HG02973 (cell line): ENCODE results near the gene PLEKHG1.

Experiments used
- ATAC-seq: cut with Tn5 transposase; IDR thresholded peaks from one replicate; pipeline ENCODE4 v1.9.1; 2021; ENCODE audit warnings: moderate library complexity; ENCODE audit not compliant: unreplicated experiment

Gene PLEKHG1

DNA sequence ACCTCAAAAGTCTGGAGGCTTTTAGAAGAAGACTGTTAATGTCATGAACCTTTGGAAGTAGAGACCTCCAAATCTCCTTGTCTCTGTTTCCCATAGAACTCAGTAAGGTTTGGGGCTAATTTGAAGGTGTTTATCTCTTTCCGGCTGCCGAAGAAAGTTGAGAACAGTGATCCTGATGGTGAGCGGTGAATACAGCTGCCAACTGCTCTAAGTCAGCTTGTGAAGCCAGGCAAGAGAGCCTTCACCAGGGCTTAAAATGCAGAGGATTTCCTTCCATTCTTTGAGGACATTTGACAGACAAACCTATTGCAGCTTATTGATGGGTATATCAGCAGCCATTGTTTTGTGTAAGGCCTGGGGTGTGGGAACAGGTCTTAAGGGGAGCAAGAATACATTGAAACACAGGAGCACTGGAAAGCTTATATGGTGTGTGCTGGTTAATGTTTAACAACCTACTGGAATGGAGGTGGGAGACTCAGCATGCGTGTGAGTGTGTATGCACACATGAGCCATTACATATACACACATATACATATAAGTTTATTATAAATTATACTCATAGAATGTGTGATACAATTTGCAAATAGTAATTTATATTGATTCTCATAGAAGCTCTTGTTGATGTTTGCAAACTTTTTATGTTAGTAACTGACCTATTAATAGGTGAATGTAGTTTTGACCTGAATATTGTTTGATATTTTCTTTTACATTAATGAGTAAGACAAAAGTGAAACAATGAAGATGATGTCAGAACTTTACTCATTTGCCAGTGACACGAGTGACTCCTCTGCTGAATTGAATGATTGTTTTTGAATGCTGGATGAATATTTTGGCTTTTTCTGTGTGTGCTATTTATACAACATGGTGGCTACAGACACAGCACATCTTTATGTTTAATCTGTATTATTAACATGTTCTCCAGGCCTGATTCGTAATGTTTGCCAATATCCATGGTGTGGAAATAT, 18.1 kb downstream of the PLEKHG1 start:
- no peak for ATAC-seq

DNA sequence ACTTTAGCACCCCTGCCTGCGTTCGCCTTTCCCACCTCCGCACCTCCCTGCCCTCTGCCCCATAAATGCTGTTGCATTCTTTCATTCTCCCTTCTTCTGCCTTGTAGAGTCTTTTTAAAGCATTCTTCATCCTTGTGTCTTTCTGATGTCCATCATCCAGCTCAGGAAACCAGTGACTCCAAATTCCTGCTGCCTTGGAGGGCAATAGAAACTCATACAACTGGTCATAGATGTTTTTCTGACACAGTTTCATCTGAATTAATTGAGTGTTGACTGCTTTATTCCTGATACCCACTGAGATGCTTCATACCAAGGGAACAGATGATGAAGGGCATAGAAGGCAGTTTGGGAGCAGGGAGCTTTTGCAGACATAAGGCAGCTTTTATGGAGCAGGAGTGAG, 19.6 kb downstream of the PLEKHG1 start:
- ATAC-seq, result no peak

DNA sequence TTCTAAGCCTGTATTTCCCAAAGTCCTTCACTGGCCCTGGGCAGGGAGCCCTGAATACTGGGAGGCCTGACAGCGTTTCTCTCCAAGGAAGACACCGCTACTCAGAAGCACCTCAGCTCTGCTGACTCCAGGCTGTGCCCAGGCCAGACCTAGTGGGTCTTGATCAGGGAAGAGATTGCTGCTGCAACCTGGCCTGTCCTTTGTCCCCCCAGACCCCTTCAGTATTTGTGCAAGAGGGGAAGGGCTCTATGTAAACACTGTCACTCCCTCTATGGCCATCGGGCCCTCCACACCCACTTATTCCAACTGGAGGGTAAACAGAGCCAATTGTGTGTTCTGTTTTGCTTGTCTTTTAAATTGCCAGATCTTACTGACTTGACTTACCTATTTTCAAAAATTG, 20.6 kb downstream of the PLEKHG1 start:
- ATAC-seq, result no peak

DNA sequence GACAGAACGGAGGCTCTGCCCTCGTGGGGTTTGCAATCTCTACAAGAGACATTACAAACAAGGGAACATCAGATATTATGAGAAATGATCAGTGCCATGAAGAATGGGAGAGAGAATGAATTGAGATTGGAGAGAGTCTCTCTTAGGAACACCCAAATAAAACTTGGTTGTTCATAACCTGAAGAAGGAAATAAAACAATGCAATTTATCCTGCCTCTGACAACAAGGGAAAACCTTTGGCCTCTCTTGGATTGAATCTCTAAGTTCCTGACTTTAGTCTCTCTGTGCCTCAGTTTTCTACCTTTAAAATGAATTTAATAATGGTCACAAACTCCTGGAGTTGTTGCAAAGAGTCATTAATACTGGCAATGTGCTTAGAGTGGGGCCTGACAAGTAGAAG, 21.1 kb downstream of the PLEKHG1 start:
- ATAC-seq, result no peak

DNA sequence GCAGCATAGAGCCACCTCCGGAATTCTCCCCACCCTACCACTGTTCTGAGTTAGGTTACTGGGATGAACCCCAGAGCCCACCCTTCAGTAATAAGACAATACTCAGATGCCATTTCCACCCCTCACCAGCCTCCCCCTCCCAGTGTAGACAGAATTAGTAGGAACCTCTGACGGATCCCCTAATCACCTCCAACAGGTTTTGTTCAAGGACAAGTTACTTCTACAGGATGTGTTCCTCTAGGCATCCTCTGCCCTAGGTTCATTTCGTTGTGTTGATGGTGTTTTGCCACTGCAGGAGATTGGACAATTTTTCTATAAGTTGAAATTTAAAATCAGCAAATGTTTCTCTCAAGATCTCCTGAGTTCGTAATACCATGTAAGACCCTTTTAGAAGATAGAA, 22.8 kb downstream of the PLEKHG1 start:
- no peak for ATAC-seq

DNA sequence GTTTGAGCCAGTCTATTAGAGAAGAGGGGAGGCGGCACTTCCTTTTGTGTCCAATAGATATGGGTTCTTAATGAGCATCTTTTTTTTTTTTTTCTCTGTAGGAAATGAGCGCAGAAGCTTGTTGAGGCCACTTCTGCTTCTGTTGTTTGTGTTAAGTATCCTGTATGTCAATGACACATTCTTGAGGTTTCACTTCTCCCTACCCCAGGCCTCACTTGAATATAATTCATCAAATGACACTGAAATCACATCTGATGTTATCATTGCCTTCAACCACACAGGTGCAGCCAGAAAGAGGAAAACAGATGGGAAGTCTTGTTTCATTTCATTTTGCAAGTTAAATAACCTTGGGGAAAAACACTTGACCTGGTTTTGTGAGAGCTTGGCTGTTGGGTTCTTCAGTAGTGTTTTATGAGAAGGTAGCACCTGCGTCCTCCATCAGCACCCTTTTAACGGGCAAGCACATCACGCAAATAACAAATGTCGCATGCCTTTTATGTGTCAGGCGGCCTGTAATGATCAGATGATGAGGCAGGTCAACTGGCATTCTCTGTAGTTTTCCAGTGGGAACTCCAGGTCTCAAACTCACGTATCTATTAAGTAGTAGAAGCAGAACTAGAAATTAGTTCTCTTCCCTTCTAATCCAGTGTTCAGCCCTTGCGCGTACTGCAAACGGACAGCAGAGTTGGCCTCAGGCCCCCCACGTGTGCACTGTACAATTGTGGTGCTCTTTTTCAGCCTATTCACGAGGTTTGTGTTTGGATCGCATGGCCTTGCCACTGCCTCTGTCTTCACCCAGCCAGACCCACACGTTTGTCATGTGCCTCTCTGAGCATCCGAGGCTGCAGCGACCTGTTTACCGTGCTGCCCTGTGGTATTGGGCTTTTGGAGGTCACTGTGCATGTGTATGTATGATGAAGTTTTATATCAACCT, 23.5 kb downstream of the PLEKHG1 start:
- peak; percentile 94 for ATAC-seq

DNA sequence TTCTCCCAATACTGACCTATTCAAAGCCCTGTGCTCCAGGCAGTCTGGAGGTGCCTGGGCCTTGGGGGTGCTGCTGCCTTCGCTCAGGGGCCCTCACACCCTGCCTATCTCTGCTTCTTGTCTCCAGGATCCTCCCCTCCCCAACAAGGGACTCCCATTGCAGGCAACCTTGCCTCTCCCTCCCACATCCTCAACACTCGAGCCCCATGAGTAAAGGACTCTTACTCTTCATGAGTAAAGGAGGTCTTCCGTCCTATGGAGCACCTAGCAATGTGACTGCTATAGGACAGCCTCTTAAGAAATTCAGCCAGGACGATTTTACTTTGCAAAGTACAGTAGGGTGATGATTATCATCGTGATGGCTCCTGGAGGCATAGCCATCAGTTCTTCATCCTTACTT, 24.5 kb downstream of the PLEKHG1 start:
- no peak for ATAC-seq

DNA sequence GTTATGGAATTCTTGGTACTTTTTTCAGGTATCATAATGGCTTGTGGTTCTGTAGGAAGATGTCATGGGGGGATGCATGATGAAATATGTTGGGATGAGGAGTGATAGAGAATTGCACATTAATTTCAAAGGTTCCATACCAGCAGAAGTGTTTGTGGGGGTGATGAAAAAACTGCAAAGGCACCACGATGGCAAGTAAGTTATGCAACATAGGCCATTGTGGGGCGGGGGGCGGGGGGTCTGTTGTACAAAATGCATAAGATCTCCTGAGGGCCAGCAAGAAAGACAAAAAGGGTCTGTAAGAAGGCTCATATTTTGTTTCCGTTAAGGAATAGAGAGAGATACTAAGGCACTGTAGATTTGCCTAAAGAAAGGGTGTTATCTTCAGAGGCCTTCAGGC, 26.2 kb downstream of the PLEKHG1 start:
- no peak for ATAC-seq

DNA sequence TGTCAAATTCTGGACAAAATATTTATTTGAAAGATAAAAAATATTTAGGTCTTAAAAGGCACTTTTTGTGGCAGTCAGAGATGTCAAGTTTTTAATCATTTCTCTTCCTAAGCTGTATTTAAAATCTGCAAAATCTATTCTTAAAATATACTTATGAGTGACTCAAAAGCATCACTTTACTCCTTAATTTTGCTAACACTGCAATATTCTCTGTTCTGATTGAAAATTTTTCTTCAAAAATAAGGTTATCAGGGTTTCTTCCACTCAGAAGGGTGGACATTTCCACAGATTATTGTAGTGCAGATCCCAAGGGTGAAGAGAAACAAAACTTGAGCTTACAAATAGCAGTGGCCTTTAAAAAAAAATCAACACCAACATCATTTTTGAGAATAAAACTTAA, 27.5 kb downstream of the PLEKHG1 start:
- no peak for ATAC-seq

DNA sequence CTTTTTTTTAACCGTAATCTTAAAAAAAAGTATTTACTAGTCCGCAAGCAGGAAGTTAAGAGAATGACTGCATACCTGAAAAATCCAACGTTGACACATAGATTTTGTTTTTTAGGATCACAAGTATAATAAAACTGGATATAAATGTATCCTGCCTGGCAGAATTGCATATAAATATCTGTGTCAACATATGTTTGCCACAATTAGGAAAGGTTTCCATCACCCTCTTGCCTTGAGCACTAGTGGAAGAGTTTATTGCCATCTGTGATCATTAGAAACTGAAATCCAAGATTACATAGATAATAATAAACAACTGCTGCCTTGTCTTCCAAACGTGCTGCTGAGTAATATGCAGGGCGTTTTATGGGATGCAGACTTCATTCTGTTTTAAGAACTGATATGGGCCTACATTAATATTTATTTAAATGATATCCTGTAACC, 27.9 kb downstream of the PLEKHG1 start:
- no peak for ATAC-seq

DNA sequence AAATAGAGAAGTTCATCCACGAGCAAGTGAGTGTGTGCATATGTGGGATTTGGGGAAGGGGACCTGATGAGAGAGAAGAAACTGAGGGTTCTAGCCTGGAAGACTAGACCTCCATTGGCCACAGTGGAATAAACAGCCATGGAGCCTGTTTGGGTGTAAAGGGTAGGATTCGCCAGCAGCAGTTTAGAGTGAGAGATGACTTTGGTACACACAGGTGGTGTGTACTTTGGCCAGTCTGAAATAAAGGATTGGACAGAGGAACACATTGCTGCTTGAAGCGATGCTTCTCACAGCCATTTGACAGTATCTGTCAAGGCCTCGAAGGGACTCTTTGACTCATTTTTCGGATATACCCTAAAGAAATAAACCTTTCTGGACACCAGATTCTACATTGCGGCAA, 29.2 kb downstream of the PLEKHG1 start:
- ATAC-seq, result no peak

DNA sequence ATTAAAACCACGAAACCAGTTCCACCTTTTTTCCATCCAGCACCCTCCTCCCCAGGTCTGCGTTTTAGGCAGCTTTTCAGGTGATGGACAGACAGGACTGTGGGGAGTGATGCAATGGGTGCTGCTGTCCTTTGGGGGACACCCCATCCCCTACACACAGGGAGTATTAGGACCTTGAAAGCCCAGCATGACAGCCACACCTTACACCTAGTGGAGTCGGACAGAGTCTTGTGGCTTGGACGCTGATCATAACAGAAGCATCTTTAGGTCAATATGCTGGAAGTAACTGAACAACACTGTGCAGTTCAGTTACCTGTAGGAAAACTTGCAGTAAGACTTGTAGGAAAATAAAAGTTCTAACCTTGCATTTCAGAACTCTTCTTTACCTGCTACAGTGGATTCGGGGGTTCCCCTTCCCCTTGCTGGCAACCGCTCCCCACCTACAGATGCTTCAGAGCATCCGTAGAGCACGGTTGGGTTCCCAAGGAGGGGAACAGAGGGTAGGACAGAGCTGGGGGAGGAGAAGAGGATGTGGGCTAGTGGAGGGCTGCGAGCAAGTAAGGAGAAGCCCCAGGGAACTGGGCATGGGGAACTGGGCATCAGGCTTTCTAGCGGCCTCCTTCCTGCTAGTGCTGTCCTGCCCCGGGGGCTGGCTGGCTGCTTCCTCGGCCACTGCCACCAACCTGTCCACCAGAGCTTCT, 31.7 kb downstream of the PLEKHG1 start:
- peak; percentile 33 for ATAC-seq

DNA sequence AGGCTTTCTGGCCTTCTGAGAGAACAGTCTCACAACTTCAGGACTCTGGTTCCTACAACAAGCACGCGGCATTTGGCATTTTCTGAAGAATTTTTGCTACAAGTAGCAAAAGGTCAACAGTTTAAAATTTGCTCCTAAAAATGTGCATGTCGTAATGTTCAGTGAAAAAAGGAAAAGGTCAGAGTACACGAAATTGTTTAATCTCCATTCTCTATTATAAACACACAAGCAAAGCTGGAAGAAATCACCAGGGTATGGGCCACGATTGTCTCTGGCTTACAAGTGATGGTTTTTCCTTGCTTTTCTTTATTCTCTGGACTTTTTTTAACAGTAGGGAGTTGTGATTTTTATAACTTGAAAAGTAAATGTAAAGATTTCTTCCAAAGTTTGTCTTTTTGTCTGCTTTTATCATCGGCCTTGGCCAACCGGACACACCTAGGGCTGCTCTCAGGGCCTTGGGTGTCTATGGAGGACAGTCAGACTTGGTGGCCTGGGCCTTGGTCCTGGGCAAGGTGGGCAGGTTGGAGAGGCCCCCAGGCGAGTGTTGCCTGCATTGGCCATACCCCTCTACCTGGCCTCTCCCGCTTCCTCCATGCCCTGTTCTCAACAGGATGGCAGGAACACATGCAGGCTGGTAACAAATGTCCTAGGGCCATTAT, 32.4 kb downstream of the PLEKHG1 start:
- no peak for ATAC-seq

DNA sequence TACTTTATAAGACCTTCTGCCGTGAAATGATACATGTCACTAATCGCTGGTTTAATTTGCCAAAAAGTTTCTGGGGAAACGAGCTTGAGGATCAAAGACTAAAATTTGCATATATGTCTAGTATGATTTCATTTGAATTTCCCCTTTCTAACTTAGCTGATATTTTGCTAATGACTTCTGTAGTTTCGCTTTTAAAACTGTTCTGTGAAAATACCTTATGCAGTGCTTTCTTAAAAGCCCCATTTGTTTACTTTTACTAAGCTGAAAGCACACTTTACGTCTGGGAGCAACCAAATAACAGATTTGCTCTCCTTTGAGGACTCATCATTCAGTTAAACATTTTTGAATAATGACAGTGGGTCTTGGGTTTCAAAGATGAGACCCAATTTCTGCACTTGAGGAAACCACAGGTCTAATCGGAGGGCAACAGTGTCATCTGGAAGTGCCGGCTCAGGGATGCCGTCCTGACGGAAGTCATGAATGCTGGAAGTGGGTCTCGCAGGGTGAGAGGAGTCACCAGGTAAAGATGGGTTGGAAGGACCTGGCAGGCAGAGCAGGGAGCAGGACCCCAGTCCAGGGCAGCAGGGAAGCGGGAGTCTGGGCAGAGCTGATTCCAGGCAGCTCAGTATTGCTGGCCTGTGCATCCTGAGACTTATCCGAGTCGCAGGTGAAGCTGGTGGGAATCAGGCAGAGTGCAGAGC, 33.2 kb downstream of the PLEKHG1 start:
- ATAC-seq, result peak; percentile 37

DNA sequence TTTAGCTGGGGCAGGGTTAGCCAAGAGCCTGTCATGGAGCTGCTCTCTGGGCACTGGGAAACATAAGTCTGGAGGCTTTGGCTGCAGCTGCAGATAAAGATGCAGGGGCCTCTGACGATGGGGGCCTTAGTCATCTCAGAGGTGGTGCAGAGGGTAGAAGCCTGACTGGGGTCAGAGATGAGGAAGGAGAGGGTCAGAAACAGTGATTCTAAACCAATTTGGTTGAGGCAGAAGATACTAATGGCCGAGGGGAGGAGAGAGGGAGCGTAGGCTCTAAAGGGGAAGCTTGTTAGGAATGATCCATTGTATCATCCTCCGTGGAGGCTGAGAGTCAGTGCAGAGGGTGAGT, 33.8 kb downstream of the PLEKHG1 start:
- ATAC-seq, result no peak

DNA sequence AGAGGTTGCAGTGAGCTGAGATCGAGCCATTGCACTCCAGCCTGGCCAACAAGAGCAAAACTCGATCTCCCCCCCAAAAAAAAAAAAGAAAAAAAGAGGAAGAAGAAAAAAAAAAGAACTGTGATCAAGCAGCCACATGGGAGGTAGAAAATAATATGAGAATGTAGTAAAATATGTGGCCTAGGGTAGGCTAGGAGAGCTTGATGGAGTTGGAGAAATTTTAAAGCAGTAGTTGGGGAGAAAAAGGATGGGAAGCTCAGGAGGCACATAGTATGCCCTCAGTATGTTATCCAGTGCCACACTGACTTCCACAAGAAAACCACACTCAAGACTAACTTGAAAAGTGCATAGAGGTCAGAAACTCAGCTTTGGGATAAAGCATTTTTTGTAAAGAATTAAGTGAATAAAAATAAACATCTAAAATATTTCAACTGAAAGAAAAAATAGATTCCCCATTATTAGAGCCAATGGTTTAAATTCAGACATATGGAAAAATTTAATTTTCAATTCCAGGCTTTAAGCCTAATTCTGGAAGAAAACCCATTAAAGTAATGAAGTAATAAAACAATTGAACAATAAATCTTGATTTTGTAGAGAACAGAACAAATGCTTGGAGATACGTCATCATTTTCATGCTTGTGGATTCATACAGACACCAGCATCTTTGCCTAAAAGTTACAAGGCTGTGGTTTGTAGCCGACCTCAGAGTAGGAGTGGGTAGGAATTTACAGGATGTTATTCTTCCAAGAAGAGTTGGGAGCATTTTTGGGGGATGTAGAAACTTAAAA, 34.7 kb downstream of the PLEKHG1 start:
- ATAC-seq, result no peak

DNA sequence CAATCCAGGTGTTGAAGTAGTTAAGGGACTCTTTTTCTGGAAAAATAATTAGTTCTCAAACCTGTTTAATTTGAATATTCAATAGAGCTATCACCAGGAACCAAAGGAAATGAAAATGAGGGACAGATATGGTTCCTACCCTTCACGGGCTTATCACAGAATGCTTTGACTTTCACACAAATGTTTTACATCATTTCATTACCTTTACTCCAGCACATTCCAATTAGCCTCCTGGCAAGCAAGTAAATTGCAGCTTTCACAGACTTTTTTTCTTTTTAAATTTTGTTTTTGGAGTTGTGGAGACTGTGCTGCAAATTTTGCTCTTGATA, 35.2 kb downstream of the PLEKHG1 start:
- ATAC-seq, result no peak

DNA sequence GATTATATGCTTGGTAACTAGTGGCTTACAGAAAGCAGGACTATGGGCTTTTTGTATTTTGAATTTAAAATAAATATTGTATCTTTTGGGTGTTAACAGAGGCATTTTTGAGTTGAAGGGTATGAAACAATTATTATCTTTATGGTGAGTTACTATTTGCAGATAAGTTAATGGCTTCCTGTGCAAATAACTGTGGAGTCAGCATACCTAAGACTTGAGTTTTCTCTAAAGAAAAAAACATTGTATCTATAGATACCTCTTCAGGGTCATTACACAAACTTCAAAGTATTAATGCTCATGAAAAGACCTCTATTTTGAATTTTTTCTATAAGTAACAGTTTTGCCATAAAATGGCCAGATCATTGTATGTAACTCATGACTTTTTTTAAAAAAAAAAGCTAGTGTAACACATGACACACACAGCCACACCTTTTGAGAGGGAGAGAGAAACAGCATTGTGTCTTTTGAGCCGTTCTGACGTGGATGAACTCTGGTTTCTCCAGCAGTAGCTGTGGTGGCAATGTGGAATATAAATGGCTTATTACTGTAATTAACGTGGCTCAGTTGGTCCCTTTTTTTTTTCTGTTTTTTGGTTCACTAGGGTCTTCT, 36.3 kb downstream of the PLEKHG1 start:
- no peak for ATAC-seq

DNA sequence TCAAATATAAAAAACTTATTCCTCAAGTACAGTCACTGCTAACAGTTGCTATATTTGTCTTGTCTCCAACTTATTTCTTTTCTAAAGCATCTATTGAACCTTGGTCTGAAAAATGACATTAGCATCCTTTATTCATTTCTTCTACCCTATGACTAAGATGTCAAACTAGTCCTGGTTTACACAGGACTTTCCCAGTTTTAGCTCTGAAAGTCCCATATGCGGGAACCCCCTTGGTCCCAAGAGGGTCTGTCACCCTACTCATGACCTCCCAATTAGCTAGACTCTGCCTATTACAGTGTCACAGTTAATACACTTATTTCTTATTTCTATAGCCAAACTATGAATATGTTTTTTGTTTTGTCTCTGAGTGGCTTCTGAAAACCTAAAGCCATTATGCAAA, 37.1 kb downstream of the PLEKHG1 start:
- ATAC-seq, result no peak
